NCI-H524 treated with DMSO at 0.1 percent for 48 hours (cell line): Measurements from ENCODE around the gene RAP1A.
A peak's percentile ranks its signal among the peaks of the same experiment; 100 is the strongest.
"Not testable (repeated sequence)": the region's sequence is repeated elsewhere in the genome, so short reads cannot be mapped to it uniquely, and the experiment has no call there.

Experiments used
- DNase-seq: peaks from one replicate; lab custom pipeline; 2025; lab: John Stamatoyannopoulos, UW

RAP1A gene

DNA sequence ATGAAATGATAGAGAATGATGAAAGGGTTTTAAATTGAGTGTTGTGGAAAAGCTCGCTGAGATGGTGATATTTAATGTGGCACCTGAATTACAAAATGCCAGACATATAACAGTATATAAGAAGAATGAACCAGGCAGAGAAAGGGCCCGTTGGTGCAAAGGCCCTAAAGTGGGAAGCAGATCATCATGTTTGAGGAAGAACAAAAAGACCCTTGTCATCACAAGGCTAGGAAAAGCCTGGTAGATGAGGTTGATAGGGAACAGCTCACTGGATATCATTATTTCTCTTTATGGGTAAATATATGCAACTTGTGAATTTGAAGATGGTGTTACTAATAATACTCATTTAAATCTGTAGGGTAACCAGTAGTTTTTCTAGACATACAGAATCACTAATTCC, 11.0 kb downstream of the RAP1A start:
- DNase-seq: no peak

DNA sequence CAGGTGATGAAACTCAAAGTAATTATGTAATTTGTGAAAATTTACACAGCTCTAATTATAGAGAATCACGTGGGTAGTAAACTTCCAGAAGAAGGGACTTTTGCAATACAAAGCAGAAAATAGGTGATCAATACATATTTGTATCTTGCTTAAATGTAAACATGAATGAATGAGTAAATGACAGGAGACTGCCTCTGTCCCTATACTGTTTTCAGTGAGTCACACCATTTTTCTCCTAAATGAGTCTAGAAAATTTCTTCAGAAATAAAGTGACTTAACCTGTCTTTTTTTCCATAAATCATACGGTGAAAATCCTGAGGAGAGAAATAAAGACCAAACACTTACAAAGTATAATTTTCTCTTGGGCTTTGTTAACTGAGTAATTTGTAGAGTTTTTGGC, 11.9 kb downstream of the RAP1A start:
- DNase-seq: no peak

- DNase-seq: not testable (repeated sequence)
Observed at GRCh38 chr1:111632771-111633170, 13.2 kb downstream of the RAP1A start.

DNA sequence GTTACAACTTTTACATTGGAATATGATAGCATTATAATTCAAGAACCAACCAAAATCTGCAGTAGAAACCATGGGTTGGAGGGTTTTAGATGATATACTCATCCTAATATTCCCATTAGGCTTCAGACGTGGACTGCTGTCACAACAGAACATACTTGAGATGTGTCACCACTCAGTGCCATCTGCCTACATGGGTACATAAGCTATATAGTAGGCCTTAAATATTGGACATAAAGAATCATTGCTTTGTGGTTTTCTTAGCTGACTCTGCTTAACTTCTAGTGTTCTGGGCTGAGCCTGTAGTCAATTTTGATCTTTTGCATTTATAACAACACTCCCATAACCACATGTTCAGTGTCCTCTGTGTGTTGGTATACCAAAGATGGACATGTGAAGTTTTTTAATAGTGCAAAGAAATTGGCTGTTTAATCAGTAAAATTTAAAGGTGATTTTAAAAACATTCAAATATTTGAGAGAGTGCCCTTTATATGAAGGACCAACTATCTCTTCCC, 14.2 kb downstream of the RAP1A start:
- peak; percentile 43 for DNase-seq

- DNase-seq: no peak
Observed at GRCh38 chr1:111635324-111636009, 15.9 kb downstream of the RAP1A start.

DNA sequence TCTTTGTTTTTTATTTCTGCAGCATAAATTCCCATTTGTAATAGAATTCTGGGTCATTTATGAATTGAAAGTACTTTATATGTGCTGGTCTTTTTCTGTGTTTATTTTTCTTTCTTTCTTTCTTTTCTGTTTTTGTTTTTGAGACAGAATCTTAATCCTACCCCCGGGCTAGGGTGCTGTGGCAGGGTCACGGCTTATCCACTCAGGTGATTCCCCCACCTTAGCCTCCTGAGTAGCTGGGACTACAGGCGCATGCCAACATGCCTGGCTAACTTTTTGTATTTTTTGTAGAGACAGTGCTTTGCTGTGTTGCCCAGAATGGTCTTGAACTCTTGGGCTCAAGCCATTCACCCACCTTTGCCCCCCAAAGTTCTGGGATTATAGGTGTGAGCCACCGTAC, 18.7 kb downstream of the RAP1A start:
- DNase-seq: no peak

GRCh38 chr1:111639602-111640198, 20.1 kb downstream of the RAP1A start:
- DNase-seq: no peak

DNA sequence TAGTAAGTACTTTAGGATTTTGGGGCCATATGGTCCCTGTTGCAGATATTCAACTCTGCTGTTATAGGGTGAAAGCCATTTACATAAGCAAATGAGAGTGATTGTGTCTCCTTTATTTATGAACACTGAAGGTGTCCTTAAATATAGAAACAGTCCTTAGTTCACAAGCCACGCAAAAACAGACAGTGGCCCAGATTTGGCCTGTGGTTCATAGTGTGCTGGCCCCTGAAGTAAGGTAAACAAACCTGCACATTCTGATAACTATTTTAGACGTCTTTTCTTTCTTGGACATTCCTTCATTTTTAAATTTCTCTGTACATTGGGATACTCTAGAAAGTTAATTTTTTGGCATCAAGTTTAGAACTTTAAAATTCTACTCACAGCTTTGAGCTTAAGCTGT, 23.5 kb downstream of the RAP1A start:
- no peak for DNase-seq

DNA sequence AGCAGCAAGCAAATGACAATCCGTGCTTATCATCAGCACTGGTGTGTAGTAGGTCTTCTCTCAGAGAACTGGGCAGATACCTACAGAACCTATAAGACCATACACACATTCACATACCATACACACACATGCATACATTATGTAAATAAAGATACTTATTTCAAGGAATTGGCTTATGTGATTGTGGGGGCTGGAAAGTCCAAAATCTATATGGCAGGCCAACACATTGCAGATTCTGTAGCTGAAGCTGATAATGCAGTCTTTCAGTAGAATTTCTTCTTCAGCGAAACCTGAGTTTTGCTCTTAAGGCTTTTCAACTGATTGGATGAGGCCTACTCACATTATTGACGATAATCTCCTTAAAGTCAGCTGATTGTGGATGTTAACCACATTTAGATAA, 24.1 kb downstream of the RAP1A start:
- DNase-seq: no peak

- no peak for DNase-seq
Observed at GRCh38 chr1:111644506-111644905, 24.9 kb downstream of the RAP1A start.

DNA sequence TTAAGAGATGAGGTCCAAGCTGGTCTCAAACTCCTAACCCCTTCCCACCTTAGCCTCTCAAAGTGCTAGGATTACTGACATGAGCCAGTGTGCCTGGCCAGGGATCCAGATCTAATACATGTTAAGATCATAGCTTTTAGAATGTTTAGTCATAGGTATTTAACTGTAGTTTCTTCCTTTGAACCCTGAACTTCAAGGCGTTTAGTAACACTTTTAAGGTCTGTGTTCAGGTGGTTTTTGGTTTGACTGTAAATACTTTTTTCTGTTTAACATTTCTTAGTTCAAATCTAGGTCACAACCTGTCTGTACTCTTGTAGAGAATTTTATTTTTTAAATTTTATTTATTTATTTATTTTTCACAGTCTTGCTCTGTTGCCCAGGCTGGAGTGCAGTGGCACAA, 28.1 kb downstream of the RAP1A start:
- no peak for DNase-seq

- DNase-seq: no peak
Observed at GRCh38 chr1:111648806-111649205, 29.2 kb downstream of the RAP1A start.

- DNase-seq: no peak
Observed at GRCh38 chr1:111649227-111649626, 29.6 kb downstream of the RAP1A start.

GRCh38 chr1:111649648-111650047, 30.1 kb downstream of the RAP1A start:
- no peak for DNase-seq

DNA sequence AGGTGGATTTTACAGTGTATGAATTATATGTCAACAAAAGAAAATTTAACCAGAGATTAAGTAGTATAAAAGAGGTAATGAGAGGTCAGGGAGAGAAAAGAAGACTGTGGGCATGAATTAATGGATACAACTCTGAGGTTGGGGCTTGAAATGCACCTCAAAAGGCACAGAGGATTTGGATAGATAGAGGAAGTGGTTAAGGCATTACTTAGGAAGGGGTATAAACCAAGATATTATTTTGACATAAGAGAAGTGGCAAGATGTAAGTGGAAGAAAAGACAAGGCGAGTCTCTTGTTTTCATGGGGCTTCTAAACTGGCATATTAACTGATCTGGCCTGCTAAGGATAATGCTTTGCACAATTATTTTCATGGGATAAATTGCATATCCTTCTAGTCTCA, 34.1 kb downstream of the RAP1A start:
- no peak for DNase-seq

GRCh38 chr1:111654839-111655238, 35.2 kb downstream of the RAP1A start:
- no peak for DNase-seq

- DNase-seq: peak; percentile 1
Observed at GRCh38 chr1:111656086-111657017, 36.8 kb downstream of the RAP1A start.

GRCh38 chr1:111658622-111659021, 39.0 kb downstream of the RAP1A start:
- DNase-seq: no peak

GRCh38 chr1:111660204-111661150, 40.9 kb downstream of the RAP1A start:
- DNase-seq: no peak

DNA sequence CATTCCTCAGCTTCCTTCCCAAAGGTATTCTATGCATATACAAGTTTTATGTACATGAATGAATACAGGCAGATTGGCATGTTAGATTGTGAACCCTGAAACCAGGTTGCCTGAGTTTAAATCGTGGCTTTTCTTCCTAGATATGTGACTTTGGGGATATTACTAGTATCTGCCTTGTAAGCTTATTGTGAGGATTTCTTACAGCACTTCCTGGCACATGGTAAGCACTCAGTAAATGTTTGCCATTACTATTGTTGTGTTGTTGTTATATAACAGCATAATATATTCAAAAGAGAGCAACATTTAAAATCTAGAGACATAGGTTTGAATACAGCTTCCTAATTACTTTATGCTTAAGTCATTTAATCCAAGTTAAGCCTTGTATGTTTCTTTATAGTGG, 45.1 kb downstream of the RAP1A start:
- DNase-seq: no peak

DNA sequence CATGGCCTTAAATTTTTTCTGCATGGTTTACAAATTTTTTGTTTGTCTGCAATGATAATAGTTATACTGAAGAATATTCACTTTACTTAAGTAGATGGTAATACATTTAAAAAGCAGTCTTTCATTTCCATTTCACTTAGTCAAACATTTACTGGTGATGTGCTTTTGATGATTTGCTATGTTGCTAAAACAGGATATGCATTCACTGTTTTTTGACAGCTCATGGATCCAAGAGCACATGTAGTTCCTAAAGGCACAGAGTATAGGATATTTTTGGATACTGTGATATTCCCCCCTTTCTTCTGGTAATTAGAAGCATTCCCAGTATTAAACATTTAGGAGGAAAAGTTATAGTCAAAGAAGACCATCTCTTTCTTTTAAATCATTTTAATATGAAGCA, 45.9 kb downstream of the RAP1A start:
- no peak for DNase-seq

DNA sequence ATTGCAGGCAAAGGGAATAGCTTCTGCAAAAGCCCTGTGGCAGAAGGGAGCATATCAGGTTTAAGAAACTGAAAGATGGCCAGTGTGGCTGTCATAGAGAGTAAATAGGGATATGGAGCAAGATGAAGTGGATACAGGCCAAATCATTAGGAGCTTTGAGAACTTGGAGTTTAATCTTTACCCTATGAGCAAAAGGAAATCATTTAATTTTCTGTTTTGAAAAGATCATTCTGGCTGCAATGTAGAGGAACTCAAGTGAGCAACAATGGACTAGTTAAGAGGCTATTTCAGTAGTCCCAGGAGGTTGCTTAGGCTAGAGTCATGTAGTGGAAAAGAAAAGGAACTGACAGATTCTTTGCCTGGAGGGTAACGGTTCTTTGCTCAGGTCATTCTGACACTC, 47.2 kb downstream of the RAP1A start:
- no peak for DNase-seq
